ENCODE data around the gene NMNAT1. TPM values are rescaled to one million over a fixed set of nuclear protein-coding genes. Genes with fewer than 3 reads are reported as not detected.
"Not testable (repeated sequence)": the region's sequence is repeated elsewhere in the genome, so short reads cannot be mapped to it uniquely, and the experiment has no call there.

The NMNAT1 gene
- total and polyA plus RNA-seq, 8 donors, result 11.4 to 19.6 (median 16.6) TPM

- no peaks in the 10 kb centered on the region for H3K9me3 ChIP-seq
- no peak overlapping the region for H3K27ac ChIP-seq
- peaks cover 0 to 8% of the 10 kb centered on the region in 2 donors for H3K4me1 ChIP-seq
- intact Hi-C loops (cut with DNase I), result no loop called here
- no peaks in the 10 kb centered on the region for H3K36me3 ChIP-seq
- TF ChIP-seq, protein P1, sequence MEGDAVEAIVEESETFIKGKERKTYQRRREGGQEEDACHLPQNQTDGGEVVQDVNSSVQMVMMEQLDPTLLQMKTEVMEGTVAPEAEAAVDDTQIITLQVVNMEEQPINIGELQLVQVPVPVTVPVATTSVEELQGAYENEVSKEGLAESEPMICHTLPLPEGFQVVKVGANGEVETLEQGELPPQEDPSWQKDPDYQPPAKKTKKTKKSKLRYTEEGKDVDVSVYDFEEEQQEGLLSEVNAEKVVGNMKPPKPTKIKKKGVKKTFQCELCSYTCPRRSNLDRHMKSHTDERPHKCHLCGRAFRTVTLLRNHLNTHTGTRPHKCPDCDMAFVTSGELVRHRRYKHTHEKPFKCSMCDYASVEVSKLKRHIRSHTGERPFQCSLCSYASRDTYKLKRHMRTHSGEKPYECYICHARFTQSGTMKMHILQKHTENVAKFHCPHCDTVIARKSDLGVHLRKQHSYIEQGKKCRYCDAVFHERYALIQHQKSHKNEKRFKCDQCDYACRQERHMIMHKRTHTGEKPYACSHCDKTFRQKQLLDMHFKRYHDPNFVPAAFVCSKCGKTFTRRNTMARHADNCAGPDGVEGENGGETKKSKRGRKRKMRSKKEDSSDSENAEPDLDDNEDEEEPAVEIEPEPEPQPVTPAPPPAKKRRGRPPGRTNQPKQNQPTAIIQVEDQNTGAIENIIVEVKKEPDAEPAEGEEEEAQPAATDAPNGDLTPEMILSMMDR (IDR thresholded peaks at IDR 0.05), result no peak
- H3K27me3 ChIP-seq, result no peaks in the 10 kb centered on the region
- no peak overlapping the region for H3K4me3 ChIP-seq
- DNase-seq (no peak), ATAC-seq (no peak)
Observed at GRCh38 chr1:10025354-10025753, 82.1 kb downstream of the NMNAT1 start.

DNA sequence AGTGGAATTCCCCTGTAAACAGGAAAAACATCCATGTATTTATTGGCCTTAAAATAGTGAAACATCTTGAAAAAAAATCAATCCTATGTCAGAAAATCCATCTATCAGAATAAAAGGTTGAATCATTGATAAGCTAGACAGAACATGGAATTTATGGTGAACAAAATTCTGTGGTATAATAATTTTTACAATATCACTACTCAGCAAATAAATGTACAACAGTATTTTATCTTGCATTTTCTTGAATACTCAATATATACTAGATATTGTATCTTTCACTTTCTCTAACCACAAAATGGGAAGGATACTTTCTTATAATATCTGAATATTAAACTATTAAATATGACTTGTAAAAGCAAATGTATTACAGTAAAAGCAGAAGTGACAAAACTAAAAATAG, 83.8 kb downstream of the NMNAT1 start:
- no peaks in the 10 kb centered on the region for H3K27me3 ChIP-seq
- no peaks in the 10 kb centered on the region for H3K9me3 ChIP-seq
- H3K27ac ChIP-seq, result no peak overlapping the region
- intact Hi-C loops (cut with DNase I), result no loop called here
- no peaks in the 10 kb centered on the region for H3K36me3 ChIP-seq
- ATAC-seq (no peak), DNase-seq (no peak)
- TF ChIP-seq, protein P1 (IDR thresholded peaks at IDR 0.05), result no peak
- peaks cover 0 to 9% of the 10 kb centered on the region in 2 donors for H3K4me1 ChIP-seq
- no peak overlapping the region for H3K4me3 ChIP-seq

- H3K9me3 ChIP-seq; H3K27me3 ChIP-seq; H3K4me3 ChIP-seq; H3K36me3 ChIP-seq; ATAC-seq; intact Hi-C loops (cut with DNase I); DNase-seq: not testable (repeated sequence)
- Histone ChIP-seq H3K27ac (peak overlapping the region in 1 of 2 donors; percentile 73), H3K4me1 (peaks cover 0 to 12% of the 10 kb centered on the region in 2 donors)
Observed at GRCh38 chr1:10028956-10029500, 85.8 kb downstream of the NMNAT1 start.

DNA sequence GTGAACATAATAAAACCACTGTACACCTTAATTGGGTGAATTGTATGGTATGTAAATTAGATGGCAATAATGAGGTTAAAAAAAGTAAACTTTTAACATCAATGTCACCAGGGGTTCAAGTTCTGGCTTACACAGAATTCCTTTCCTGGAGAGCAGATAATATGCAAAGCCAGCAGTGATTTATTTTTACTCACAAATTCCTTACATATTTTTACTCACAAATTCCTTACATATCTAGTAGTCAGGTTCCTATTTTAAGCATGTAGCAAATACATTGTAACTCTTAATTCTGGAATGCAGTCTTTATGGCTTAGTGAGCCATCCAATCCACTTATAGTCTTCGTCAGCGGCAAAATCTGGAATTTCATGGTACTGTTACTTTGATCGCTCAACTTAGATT, 88.2 kb downstream of the NMNAT1 start:
- no peaks in the 10 kb centered on the region for H3K27me3 ChIP-seq
- H3K4me3 ChIP-seq, result no peak overlapping the region
- ATAC-seq (no peak), DNase-seq (no peak)
- no peak overlapping the region for H3K27ac ChIP-seq
- H3K9me3 ChIP-seq, result no peaks in the 10 kb centered on the region
- peaks cover 0 to 2% of the 10 kb centered on the region in 2 donors for H3K36me3 ChIP-seq
- intact Hi-C loops (cut with DNase I), result loop anchor here in 1 of 2 donors (10.0 kb wide), 1 partner anchor 87 kb away; the partner anchor contains the start of genes LZIC and NMNAT1
- TF ChIP-seq, protein P1 (IDR thresholded peaks at IDR 0.05), result no peak
- H3K4me1 ChIP-seq, result peaks cover 9 to 28% of the 10 kb centered on the region in 2 donors

DNA sequence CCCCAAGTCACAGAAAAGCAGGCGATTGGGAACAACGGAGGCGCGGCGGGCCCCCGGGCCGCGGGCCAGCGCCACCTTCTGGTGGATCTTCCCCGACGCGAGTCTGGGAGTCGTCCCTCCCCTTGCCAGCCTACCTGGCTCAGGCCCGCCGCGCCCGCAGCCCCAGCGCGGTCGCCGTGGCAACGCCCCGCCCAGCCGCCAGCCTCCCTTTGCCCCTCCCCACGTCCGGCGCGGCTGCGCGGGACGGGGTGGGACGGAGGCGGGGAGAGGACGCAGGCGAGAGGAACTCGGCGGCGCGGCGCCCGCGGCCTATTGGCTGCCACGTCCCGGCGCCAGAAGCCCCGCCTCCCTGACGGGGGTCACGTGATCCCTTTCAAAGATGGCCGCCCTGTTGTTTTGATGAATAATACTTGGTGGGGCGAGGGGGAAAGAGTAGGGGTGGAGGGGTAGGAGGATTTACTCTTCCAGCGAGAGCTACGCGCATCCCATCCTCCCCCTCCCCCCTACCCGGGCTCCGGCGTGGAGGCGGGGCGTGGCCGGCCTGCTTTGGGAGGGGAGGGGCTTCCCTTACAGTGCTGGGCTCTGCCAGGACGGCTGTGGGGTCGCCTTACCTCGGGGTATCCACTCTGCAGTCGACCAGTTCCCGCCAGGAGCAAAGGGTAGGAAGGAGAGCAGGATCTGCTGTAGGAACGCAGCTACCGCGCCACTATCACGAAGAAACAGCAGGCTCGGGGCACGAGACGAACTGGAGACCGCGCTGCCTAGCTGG, 89.5 kb downstream of the NMNAT1 start, which contains the start of gene UBE4B:
Gene UBE4B (plus strand): TSS at position 369 of the 769 bp plus-strand sequence. CDS start 713 bp downstream, outside the sequence.
- DNase-seq (peak; percentile 97 to 100 (median 98)), ATAC-seq (peak; percentile 99)
- Histone ChIP-seq H3K36me3 (peaks cover 0 to 15% of the 10 kb centered on the region in 2 donors), H3K4me3 (peak within 1 kb of the TSS; percentile 70 to 98), H3K27ac (peak within 1 kb of the TSS; percentile 89 to 94), H3K27me3 (no peaks in the 10 kb centered on the region), H3K9me3 (no peaks in the 10 kb centered on the region), H3K4me1 (peaks cover 9 to 28% of the 10 kb centered on the region in 2 donors)
- TF ChIP-seq, protein P1 (IDR thresholded peaks at IDR 0.05), result peak; percentile 71 to 96
- intact Hi-C loops (cut with DNase I), result loop anchor here in 1 of 2 donors (10.0 kb wide), 1 partner anchor 88 kb away; the partner anchor contains the start of genes LZIC and NMNAT1

Measured in left lung (tissue), 10 donors.